ENCODE data around the gene ITCH. TPM values are rescaled to one million over a fixed set of nuclear protein-coding genes. Genes with fewer than 3 reads are reported as not detected.

ITCH gene
- total RNA-seq, 2 experiments from 2014 or later: 26.1 to 36.8 TPM

- H3K9me2 ChIP-seq (ENCODE audit: insufficient read depth, low read length): no peaks in the 10 kb centered on the region
- no peak overlapping the region for H3K27ac ChIP-seq (ENCODE audit: low read depth, low read length, poor library complexity, severe bottlenecking)
- no TSS peak for BruUV-seq (replicated peaks)
- ChIA-PET CTCF (ENCODE audit: unreplicated experiment) (no interaction called here), POLR2A (interaction anchor here (1.0 kb wide), 1 partner anchor 156 kb away, joined by 3 read pairs; no protein-coding TSS in a partner anchor)
- no peak for TF ChIP-seq EZH2phosphoT487 (IDR thresholded peaks at IDR 0.05; ENCODE audit: borderline replicate concordance, low read depth, low read length)
- H3K36me3 ChIP-seq (ENCODE audit: insufficient read depth, low read length): peaks cover 46% of the 10 kb centered on the region
- no peaks in the 10 kb centered on the region for H3K9me3 ChIP-seq (ENCODE audit: low read length)
- no peak overlapping the region for H3K4me3 ChIP-seq (ENCODE audit: low read depth, low read length, poor library complexity, severe bottlenecking)
- H3K79me2 ChIP-seq (ENCODE audit: insufficient read depth, low read depth, low read length): no peaks in the 10 kb centered on the region
- no peak overlapping the region for H3K4me2 ChIP-seq (ENCODE audit: low read length)
- no peak overlapping the region for H2AFZ ChIP-seq (ENCODE audit: low read length)
- H4K20me1 ChIP-seq (ENCODE audit: insufficient read depth, low read length): no peaks in the 10 kb centered on the region
- no peak for DNase-seq (ENCODE audit: low spot score)
- H3K4me1 ChIP-seq (ENCODE audit: insufficient read depth, low read length, poor library complexity, severe bottlenecking): no peaks in the 10 kb centered on the region
- intact Hi-C loops (cut with micrococcal nuclease; ENCODE audit: unreplicated experiment): no loop called here
Measured at GRCh38 chr20:34468951-34469350, 105.9 kb downstream of the ITCH start.

DNA sequence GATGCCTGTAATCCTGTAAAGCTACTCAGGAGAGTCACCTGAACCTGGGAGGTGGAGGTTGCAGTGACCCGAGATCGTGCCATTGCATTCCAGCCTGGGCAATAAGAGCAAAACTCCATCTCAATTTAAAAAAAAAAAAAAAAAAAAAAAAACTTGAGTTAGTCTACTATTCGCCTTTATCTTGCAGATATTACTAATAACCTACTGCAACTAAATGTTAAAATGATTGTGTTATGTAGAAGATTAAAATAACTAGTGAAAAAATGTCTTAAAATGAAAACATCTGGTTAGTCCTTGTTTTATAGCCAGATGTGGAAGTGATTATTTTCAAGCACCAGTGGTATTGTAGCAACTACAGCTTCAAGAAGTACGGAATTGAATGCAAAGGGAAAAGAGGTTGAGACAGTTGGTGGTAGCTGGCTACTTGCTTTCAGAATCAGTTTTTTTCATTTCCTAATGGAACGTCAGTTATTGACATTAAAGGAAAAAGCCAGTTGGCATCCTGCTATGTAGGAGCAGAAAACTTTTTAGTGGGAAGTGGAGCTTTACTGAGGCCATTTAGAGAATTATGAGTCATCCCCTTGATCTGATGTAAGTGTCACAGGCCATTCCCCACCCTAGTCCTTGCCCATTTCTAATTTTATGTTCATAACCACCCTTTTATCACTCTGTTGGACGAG lies 109.3 kb downstream of the ITCH start:
- Histone ChIP-seq H3K27ac (ENCODE audit: low read depth, low read length, poor library complexity, severe bottlenecking) (no peak overlapping the region), H3K4me1 (ENCODE audit: insufficient read depth, low read length, poor library complexity, severe bottlenecking) (no peaks in the 10 kb centered on the region), H3K4me2 (ENCODE audit: low read length) (no peak overlapping the region), H3K36me3 (ENCODE audit: insufficient read depth, low read length) (peaks cover 50% of the 10 kb centered on the region), H3K9me3 (ENCODE audit: low read length) (no peaks in the 10 kb centered on the region), H2AFZ (ENCODE audit: low read length) (no peak overlapping the region), H3K9me2 (ENCODE audit: insufficient read depth, low read length) (no peaks in the 10 kb centered on the region), H4K20me1 (ENCODE audit: insufficient read depth, low read length) (no peaks in the 10 kb centered on the region), H3K79me2 (ENCODE audit: insufficient read depth, low read depth, low read length) (no peaks in the 10 kb centered on the region), H3K4me3 (ENCODE audit: low read depth, low read length, poor library complexity, severe bottlenecking) (no peak overlapping the region)
- no peak for DNase-seq (ENCODE audit: low spot score)
- ChIA-PET POLR2A (interaction anchor here (0.5 kb wide), 1 partner anchor 20 kb away, joined by 5 read pairs; no protein-coding TSS in a partner anchor), CTCF (ENCODE audit: unreplicated experiment) (no interaction called here)
- intact Hi-C loops (cut with micrococcal nuclease; ENCODE audit: unreplicated experiment): no loop called here
- no TSS peak for BruUV-seq (replicated peaks)
- TF ChIP-seq, protein P1, sequence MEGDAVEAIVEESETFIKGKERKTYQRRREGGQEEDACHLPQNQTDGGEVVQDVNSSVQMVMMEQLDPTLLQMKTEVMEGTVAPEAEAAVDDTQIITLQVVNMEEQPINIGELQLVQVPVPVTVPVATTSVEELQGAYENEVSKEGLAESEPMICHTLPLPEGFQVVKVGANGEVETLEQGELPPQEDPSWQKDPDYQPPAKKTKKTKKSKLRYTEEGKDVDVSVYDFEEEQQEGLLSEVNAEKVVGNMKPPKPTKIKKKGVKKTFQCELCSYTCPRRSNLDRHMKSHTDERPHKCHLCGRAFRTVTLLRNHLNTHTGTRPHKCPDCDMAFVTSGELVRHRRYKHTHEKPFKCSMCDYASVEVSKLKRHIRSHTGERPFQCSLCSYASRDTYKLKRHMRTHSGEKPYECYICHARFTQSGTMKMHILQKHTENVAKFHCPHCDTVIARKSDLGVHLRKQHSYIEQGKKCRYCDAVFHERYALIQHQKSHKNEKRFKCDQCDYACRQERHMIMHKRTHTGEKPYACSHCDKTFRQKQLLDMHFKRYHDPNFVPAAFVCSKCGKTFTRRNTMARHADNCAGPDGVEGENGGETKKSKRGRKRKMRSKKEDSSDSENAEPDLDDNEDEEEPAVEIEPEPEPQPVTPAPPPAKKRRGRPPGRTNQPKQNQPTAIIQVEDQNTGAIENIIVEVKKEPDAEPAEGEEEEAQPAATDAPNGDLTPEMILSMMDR (conservative IDR thresholded peaks at IDR 0.05; ENCODE audit: low read length): no peak
- no peak for TF ChIP-seq EZH2phosphoT487 (IDR thresholded peaks at IDR 0.05; ENCODE audit: borderline replicate concordance, low read depth, low read length)

DNA sequence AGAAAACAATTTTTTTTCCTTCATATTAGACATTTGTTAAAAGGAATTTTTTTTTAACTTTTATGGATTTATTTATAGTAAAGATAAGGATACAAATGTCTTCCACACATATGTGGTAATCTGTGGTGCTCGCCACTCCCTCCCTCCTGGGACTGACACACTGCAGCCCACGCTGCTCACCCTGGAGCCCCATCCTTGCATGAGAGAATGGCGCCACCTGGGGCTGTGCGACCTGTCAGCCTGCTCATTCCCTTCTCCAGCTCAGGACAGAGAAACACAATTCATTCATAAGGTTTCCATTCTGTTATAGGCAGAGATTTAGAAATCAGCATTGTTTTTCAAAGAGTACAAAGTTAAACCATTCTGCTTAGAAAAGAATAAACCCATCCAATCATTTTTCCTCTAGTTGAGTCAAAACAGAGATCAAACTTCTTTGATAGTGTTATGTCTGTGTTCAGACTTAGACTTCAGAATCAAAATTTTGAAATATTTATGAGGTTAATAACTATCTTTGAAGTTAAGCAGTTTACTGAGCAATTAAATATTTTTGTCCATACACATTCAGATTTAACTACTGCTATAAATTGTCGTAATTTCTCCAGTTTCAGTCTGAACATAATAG lies 110.3 kb downstream of the ITCH start:
- Histone ChIP-seq H4K20me1 (ENCODE audit: insufficient read depth, low read length) (no peaks in the 10 kb centered on the region), H3K4me2 (ENCODE audit: low read length) (no peak overlapping the region), H3K9me3 (ENCODE audit: low read length) (no peaks in the 10 kb centered on the region), H3K27ac (ENCODE audit: low read depth, low read length, poor library complexity, severe bottlenecking) (no peak overlapping the region), H3K9me2 (ENCODE audit: insufficient read depth, low read length) (no peaks in the 10 kb centered on the region), H3K79me2 (ENCODE audit: insufficient read depth, low read depth, low read length) (no peaks in the 10 kb centered on the region), H2AFZ (ENCODE audit: low read length) (no peak overlapping the region), H3K36me3 (ENCODE audit: insufficient read depth, low read length) (peaks cover 56% of the 10 kb centered on the region), H3K4me1 (ENCODE audit: insufficient read depth, low read length, poor library complexity, severe bottlenecking) (no peaks in the 10 kb centered on the region), H3K4me3 (ENCODE audit: low read depth, low read length, poor library complexity, severe bottlenecking) (no peak overlapping the region)
- intact Hi-C loops (cut with micrococcal nuclease; ENCODE audit: unreplicated experiment): loop anchor here (1.0 kb wide), 1 partner anchor 161 kb away; no protein-coding TSS in a partner anchor
- no TSS peak for BruUV-seq (replicated peaks)
- ChIA-PET CTCF (ENCODE audit: unreplicated experiment) (interaction anchor here (0.6 kb wide), 1 partner anchor 49 kb away, joined by 3 read pairs; no protein-coding TSS in a partner anchor), POLR2A (no interaction called here)
- peak; percentile 65 for DNase-seq (ENCODE audit: low spot score)
- TF ChIP-seq, protein P1 (conservative IDR thresholded peaks at IDR 0.05; ENCODE audit: low read length): peak; percentile 83
- no peak for TF ChIP-seq EZH2phosphoT487 (IDR thresholded peaks at IDR 0.05; ENCODE audit: borderline replicate concordance, low read depth, low read length)
